ENCODE measurements around the gene MEST. TPM values are rescaled to one million over a fixed set of nuclear protein-coding genes. Genes with fewer than 3 reads are reported as not detected.

The MEST gene
- total and polyA plus RNA-seq, 12 donors: 1.5 to 26.2 (median 4.9) TPM

DNA sequence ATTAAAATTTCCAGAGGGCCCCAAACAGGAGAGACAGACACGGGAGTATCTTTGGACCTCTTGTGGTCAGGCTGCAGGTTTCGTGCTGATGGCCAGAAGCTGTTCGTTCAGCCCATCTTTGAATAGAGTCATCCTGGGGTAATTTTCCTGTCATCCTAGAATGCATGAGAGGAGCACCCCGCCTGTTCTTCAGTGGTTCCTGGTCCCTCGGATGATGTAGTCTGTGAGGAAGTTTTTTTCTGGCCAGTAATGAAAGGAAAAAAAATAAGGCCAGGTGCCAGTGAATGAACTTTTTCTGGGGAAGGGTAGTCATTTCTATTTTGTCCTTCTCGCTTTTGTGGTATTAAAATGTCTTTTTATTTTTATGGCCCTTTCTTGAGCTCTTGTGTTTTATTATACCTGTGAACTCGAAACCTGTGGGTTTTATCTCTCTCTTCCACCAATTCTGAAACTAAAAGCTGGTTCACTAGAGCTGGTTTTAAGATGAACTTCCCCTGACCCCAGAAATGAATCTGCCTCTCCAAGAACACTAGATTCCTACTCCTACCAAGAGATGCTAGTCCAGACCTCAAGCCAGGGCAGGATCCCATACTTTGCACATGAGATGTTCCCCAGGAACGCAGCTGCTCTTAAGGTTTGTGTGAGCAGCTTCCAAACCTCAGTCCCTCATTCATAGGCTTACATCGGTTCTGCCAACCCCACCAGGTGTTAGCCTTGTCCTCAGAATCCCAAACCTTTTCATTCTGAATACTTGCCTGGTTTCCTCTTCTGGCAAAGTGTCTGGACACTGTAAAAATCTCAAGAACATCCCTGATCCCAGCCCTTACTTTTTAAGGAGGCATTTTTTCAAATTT, 15.4 kb upstream of the MEST start:
- 76 to 77% methylated on average over 9 of the region's 9 CpGs for WGBS, 2 donors
- Histone ChIP-seq H3K4me3 (no peak overlapping the region), H3K36me3 (no peaks in the 10 kb centered on the region), H3K9me3 (peaks cover 0 to 17% (median 5%) of the 10 kb centered on the region in 11 donors), H3K27ac (no peak overlapping the region), H3K27me3 (peaks cover 0 to under 1% (median 0%) of the 10 kb centered on the region in 7 donors), H3K4me1 (peaks cover 0 to 10% (median 0%) of the 10 kb centered on the region in 9 donors)
- TF ChIP-seq CTCF (IDR thresholded peaks at IDR 0.05): no peak
- intact Hi-C loops (cut with DNase I): no loop called here
- DNase-seq (no peak), ATAC-seq (no peak)

GRCh38 chr7:130478991-130479390, 12.9 kb upstream of the MEST start:
- H3K27me3 ChIP-seq: peaks cover 0 to 25% (median 8%) of the 10 kb centered on the region in 7 donors
- DNase-seq (no peak), ATAC-seq (no peak)
- intact Hi-C loops (cut with DNase I): no loop called here
- 91 to 92% methylated on average over 3 of the region's 3 CpGs for WGBS, 2 donors
- peaks cover 0 to 4% (median 0%) of the 10 kb centered on the region in 9 donors for H3K4me1 ChIP-seq
- no peak for TF ChIP-seq CTCF (IDR thresholded peaks at IDR 0.05)
- H3K9me3 ChIP-seq: peaks cover 0 to 17% (median 5%) of the 10 kb centered on the region in 11 donors
- no peak overlapping the region for H3K27ac ChIP-seq
- H3K4me3 ChIP-seq: no peak overlapping the region
- no peaks in the 10 kb centered on the region for H3K36me3 ChIP-seq

DNA sequence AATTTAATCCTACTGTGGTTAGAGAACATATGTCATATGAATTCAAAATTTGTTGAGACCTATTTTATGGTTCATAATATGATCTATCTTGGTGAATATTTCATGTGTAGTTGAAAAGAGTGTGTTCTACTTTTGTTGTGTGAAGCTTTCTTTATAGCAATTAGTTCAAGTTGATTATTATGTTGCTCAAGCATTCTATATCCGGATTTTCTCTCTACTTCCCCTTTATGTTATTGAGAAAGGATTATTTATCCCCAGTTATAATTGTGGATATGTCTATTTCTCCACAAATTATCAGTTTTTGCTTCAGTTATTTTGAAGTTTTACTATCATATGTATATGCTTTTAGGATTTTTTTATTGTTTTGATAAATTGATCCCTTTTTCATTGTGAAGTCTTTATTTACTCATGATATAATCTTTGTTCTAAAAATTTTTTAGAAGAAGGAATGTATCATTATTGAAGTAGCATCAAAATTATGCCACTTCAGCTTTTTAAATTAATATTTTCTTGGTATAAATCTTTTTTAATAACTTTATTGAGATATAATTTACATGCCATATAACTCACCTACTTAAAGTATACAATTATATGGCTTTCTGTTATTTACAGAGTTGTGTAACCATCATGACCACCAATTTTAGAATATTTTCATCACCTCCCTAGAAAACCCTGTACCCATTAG, 12.0 kb upstream of the MEST start:
- DNase-seq: no peak
- H3K27me3 ChIP-seq: peaks cover 0 to 31% (median 12%) of the 10 kb centered on the region in 7 donors
- no peak overlapping the region for H3K4me3 ChIP-seq
- no peaks in the 10 kb centered on the region for H3K4me1 ChIP-seq
- intact Hi-C loops (cut with DNase I): loop anchor here in 5 of 10 donors (10.0 kb wide), 4 partner anchors 55 to 245 kb away; no protein-coding TSS in a partner anchor
- H3K27ac ChIP-seq: no peak overlapping the region
- peaks cover 0 to 17% (median 5%) of the 10 kb centered on the region in 11 donors for H3K9me3 ChIP-seq
- TF ChIP-seq CTCF (IDR thresholded peaks at IDR 0.05): no peak
- ATAC-seq: no peak
- 89 to 91% methylated on average over 1 of the region's 1 CpG for WGBS, 2 donors
- no peaks in the 10 kb centered on the region for H3K36me3 ChIP-seq

DNA sequence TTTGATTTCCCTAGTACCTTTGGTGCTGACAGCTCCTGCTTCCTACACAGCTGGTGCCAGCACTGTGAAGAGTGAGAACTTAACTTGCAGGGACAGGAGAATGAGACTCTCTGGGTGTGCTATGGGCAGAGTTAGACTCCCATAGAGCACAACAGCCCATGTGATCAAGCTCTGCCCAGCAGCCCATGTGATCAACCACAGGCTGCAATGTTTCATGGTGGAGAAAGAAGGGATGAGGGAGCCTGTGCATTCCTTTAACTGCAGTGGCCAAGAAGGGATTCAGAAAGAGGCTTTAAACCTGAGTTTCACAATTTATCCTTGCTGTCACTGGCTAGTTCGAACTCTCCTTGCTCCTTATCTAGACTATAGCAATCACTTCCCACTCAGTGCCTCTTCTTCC, 10.0 kb upstream of the MEST start:
- Histone ChIP-seq H3K4me3 (no peak overlapping the region), H3K36me3 (no peaks in the 10 kb centered on the region), H3K4me1 (peaks cover 4 to 15% (median 11%) of the 10 kb centered on the region in 9 donors), H3K27me3 (peaks cover 0 to 51% (median 32%) of the 10 kb centered on the region in 7 donors), H3K9me3 (peaks cover 0 to 17% (median 5%) of the 10 kb centered on the region in 11 donors), H3K27ac (no peak overlapping the region)
- no peak for TF ChIP-seq CTCF (IDR thresholded peaks at IDR 0.05)
- no peak for DNase-seq
- intact Hi-C loops (cut with DNase I): loop anchor here in 5 of 10 donors (10.0 kb wide), 4 partner anchors 57 to 243 kb away; no protein-coding TSS in a partner anchor
- 59 to 68% methylated on average over 1 of the region's 1 CpG for WGBS, 2 donors
- no peak for ATAC-seq
